Spleen (tissue), 11 donors: Measurements from ENCODE around the gene SLC22A23. TPM values are rescaled to one million over a fixed set of nuclear protein-coding genes. Genes with fewer than 3 reads are reported as not detected.

ENCODE experiments used
- DNase-seq: peaks from one replicate; pipeline ENCODE4 v3.0.0-alpha.2; 2020
- H3K27ac ChIP-seq, 8 donors: fragments of 200-600 bp; sonication (generic) in 7 of 8; 1 replicate in 4 of 8; 2 replicates in 4 of 8; pipeline versions ENCODE4 v1.5.0 to v1.8.0; 2016 to 2021; ENCODE audit warnings: inconsistent platforms in 4 of 8, mild to moderate bottlenecking in 4 of 8, moderate library complexity in 1 of 8
- H3K27me3 ChIP-seq, 7 donors: fragments of 200-600 bp; sonication (generic) in 6 of 7; replicated peaks in 1 of 7; 1 replicate in 4 of 7; 2 replicates in 3 of 7; pipeline versions ENCODE4 v1.5.0 to v1.8.0; 2016 to 2021; ENCODE audit warnings: inconsistent platforms in 3 of 7, mild to moderate bottlenecking in 1 of 7
- H3K36me3 ChIP-seq, 6 donors: fragments of 200-600 bp; sonication (generic) in 5 of 6; 1 replicate in 4 of 6; 2 replicates in 2 of 6; pipeline versions ENCODE4 v1.5.0 to v1.8.0; 2016 to 2021; ENCODE audit warnings: inconsistent platforms in 2 of 6
- H3K4me1 ChIP-seq, 6 donors: fragments of 200-600 bp; sonication (generic) in 5 of 6; 1 replicate in 3 of 6; 2 replicates in 3 of 6; pipeline versions ENCODE4 v1.5.0 to v1.8.0; 2016 to 2021; ENCODE audit warnings: inconsistent platforms in 3 of 6
- H3K4me3 ChIP-seq, 8 donors: fragments of 200-600 bp; sonication (generic) in 7 of 8; 1 replicate in 4 of 8; 2 replicates in 4 of 8; pipeline versions ENCODE4 v1.5.0 to v1.8.0; 2016 to 2021; ENCODE audit warnings: inconsistent platforms in 4 of 8, mild to moderate bottlenecking in 4 of 8, moderate library complexity in 2 of 8
- H3K9me3 ChIP-seq, 8 donors: fragments of 200-600 bp; sonication (generic) in 7 of 8; 1 replicate in 4 of 8; 2 replicates in 4 of 8; pipeline versions ENCODE4 v1.5.0 to v1.8.0; 2016 to 2021; ENCODE audit warnings: inconsistent platforms in 4 of 8
- POLR2A ChIP-seq, 3 donors: fragments of 450-650 bp; IDR thresholded peaks; one replicate each; pipeline ENCODE4 v1.5.1; 2017; ENCODE audit warnings: antibody characterized with exemption in 3 of 3, mild to moderate bottlenecking in 1 of 3
- POLR2AphosphoS5 ChIP-seq, 3 donors: sonication (generic); formaldehyde crosslinking; IDR thresholded peaks; one replicate each; pipeline ENCODE4 v1.5.1; 2017; ENCODE audit warnings: antibody characterized with exemption in 3 of 3
- WGBS, 5 donors: extraction: QIAGEN DNeasy Blood & Tissue Kit in 3 of 5; methylation state at CpG; one replicate each; pipeline versions ENCODE4 v1.1.5 to v1.1.7; 2013 to 2018; 5-methylcytosine and 5-hydroxymethylcytosine counted together
- intact Hi-C: fragments of 100-400 bp; cut with DNase I; formaldehyde crosslinking; loops from one replicate; pipeline ENCODE4 v1.15.0; 2023; ENCODE audit warnings: low total_unique reads
- polyA plus RNA-seq, 3 donors: library from polyadenylated mRNA; stranded (reverse); fragments of 200-250 nt; gene quantifications; one replicate each; pipeline ENCODE4 v1.2.1, GENCODE V29; 2013
- total RNA-seq, 7 donors: library from RNA; depleted of rRNA in 3 of 7; stranded (reverse); fragments of >200 nt in 3 of 7; fragmentation: NEBNext Ultra II Directional in 4 of 7; extraction: Animal tissue kit (Norgen Biotek cat#: 25700) in 4 of 7; gene quantifications; one replicate each; pipeline versions ENCODE4 v1.1.0 to v1.2.1, GENCODE V29; 2016 to 2021
- TF ChIP-seq, protein P1 (sequence below), 11 experiments: fragments of 200-600 bp in 7 of 11; fragments of 450-650 bp in 4 of 11; sonication (generic) in 4 of 11; IDR thresholded peaks in 8 of 11; conservative IDR thresholded peaks in 3 of 11; 1 replicate in 7 of 11; 2 replicates in 4 of 11; pipeline versions ENCODE4 v1.4.0 to v1.8.0; 2016 to 2021; ENCODE audit warnings: antibody characterized with exemption in 11 of 11, inconsistent platforms in 4 of 11, mild to moderate bottlenecking in 1 of 11
- donor health status: healthy with polysubstance abuse.
- donor health status: DM: no; HTN: no; CAD: no; lungs with moderate emphysema.
- donor health status: DM: no; HTN: no; CAD: no.
- donor health status: Bipolar disorder and iron deficiency.
- donor health status: healthy.
- donor health status: DM: no; HTN: no; CAD: no.
- donor health status: DM: yes; HTN: yes; CAD: no.

SLC22A23 gene
- total and polyA plus RNA-seq, 10 donors: 1.9 to 22.6 (median 18.3) TPM

DNA sequence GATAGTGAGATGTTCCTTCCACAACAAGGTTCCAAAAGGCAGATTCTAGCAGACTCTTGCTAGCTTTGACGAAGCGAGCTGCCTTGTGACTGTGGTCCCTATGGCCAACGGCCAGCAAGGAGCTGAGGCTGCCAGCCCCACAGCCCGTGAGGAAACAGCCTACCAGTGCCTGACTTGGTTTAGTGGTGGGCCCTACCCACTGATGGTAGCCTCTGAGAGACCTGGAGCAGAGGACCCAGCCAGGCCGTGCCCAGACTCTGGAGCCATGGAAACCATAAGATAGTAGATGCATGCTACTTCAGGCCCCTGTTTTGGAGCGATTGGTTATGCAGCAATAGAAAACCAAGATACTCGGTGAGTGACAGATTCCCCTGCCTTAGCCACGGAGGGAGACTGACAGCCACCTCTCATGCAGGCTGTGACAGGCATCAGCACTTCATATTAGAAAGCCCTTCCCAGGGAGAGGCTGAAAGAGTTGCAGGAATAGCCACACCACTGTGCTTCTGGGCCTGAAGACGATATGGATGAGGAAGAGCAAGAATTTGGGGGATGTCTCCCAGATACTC, 178.9 kb downstream of the SLC22A23 start:
- DNase-seq: no peak
- 80 to 89% (median 89%) methylated on average over 4 to 9 of the region's 9 CpGs for WGBS, 5 donors

DNA sequence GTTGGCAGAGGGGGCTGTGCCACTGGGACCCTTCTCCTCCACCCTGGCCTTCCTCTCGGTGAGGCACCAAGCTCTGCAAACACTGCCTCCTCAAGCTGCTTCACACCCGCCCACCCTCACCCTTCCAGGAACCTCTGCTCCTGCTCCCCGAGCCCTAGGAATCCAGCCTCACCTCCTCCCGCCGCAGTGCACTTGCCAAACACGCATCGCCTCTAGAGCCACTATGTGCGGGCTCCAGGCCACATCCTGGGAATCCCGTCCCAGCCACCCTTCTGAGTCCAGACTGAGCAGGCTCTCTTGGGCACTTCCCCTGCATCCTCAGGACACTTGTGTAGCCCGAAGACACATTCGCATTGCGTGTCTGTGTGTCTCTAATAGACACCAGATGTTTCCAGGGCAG, 179.6 kb downstream of the SLC22A23 start:
- DNase-seq: peak; percentile 68
- intact Hi-C loops: loop anchor here (5.0 to 10.0 kb wide), 3 partner anchors 455 to 878 kb away; no protein-coding TSS in a partner anchor
- H3K27me3 ChIP-seq: no peaks in the 10 kb centered on the region
- peaks cover 5 to 25% (median 11%) of the 10 kb centered on the region in 6 donors for H3K4me1 ChIP-seq
- WGBS, 5 donors: 86 to 96% (median 89%) methylated on average over 12 of the region's 12 CpGs
- TF ChIP-seq, protein P1, sequence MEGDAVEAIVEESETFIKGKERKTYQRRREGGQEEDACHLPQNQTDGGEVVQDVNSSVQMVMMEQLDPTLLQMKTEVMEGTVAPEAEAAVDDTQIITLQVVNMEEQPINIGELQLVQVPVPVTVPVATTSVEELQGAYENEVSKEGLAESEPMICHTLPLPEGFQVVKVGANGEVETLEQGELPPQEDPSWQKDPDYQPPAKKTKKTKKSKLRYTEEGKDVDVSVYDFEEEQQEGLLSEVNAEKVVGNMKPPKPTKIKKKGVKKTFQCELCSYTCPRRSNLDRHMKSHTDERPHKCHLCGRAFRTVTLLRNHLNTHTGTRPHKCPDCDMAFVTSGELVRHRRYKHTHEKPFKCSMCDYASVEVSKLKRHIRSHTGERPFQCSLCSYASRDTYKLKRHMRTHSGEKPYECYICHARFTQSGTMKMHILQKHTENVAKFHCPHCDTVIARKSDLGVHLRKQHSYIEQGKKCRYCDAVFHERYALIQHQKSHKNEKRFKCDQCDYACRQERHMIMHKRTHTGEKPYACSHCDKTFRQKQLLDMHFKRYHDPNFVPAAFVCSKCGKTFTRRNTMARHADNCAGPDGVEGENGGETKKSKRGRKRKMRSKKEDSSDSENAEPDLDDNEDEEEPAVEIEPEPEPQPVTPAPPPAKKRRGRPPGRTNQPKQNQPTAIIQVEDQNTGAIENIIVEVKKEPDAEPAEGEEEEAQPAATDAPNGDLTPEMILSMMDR (IDR thresholded peaks at IDR 0.05 in 8 of 11, conservative IDR thresholded peaks at IDR 0.05 in 3 of 11): no peak
- TF ChIP-seq POLR2AphosphoS5 (IDR thresholded peaks at IDR 0.05) (no peak), POLR2A (IDR thresholded peaks at IDR 0.05) (no peak)
- no peak overlapping the region for H3K4me3 ChIP-seq
- H3K9me3 ChIP-seq: no peaks in the 10 kb centered on the region
- H3K27ac ChIP-seq: no peak overlapping the region
- H3K36me3 ChIP-seq: peaks cover 0 to 42% (median 9%) of the 10 kb centered on the region in 6 donors

More for the DNA sequence above, 178.9 kb downstream of the SLC22A23 start:
- TF ChIP-seq, protein P1 (IDR thresholded peaks at IDR 0.05 in 8 of 11, conservative IDR thresholded peaks at IDR 0.05 in 3 of 11): no peak
- TF ChIP-seq POLR2AphosphoS5 (IDR thresholded peaks at IDR 0.05): no peak
- no peak for TF ChIP-seq POLR2A (IDR thresholded peaks at IDR 0.05)
- no peak overlapping the region for H3K27ac ChIP-seq
- H3K9me3 ChIP-seq: no peaks in the 10 kb centered on the region
- peaks cover 5 to 24% (median 11%) of the 10 kb centered on the region in 6 donors for H3K4me1 ChIP-seq
- peaks cover 0 to 42% (median 5%) of the 10 kb centered on the region in 6 donors for H3K36me3 ChIP-seq
- intact Hi-C loops: loop anchor here (5.0 to 10.0 kb wide), 3 partner anchors 454 to 877 kb away; no protein-coding TSS in a partner anchor
- H3K27me3 ChIP-seq: no peaks in the 10 kb centered on the region
- H3K4me3 ChIP-seq: no peak overlapping the region

DNA sequence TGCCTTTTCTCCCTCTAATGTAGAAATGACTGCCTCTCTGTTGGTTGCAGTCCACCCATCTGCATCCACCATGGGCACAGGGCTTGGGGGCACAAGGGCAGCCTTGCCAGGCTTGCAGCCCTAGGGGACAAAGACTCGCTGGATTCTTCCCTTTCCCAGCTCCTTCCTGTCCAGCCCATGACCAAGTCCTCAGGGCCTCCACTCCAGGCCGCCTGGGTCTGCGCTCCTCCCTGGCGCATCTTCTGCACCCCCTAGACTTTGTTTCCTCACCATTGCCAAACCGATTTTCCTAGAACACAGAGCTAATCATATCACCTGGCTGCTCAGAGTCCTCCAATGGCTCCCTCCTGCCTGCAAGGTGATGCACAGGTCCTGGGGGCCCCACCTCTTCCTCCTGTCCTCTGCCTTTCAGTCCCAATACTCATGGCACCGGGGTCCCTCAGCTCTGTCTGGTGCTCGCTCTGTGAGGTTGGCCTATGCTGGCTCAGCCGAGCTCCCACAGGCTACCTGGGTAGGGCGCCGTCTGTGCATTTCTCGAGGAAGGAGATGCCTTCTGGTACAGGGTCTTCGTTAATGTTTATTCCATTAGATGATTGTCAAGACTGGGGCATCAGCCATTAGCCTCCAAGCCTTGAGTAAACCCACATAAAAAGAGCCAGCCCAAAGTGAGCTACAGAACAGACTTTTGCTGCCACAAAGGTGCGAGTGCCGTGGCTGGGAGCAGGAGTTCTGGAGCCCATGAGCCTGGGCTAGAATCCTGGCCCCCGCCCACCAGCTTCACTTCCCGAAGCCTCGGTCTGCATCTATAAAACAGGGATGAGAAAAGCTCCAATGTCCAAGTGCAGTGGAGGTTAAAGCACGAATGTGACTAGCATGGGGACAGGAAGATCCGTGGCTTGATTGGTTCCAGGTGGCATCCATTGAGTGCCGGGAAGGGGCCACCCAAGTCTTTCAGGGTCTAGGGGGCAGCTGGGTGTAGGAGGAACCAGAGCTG, 180.4 kb downstream of the SLC22A23 start:
- no peaks in the 10 kb centered on the region for H3K9me3 ChIP-seq
- no peaks in the 10 kb centered on the region for H3K27me3 ChIP-seq
- peaks cover 4 to 22% (median 7%) of the 10 kb centered on the region in 6 donors for H3K4me1 ChIP-seq
- no peak overlapping the region for H3K4me3 ChIP-seq
- peaks cover 0 to 48% (median 17%) of the 10 kb centered on the region in 6 donors for H3K36me3 ChIP-seq
- TF ChIP-seq, protein P1 (IDR thresholded peaks at IDR 0.05 in 8 of 11, conservative IDR thresholded peaks at IDR 0.05 in 3 of 11): no peak
- TF ChIP-seq POLR2AphosphoS5 (IDR thresholded peaks at IDR 0.05): peak in 1 of 3 donors; percentile 14
- DNase-seq: peak; percentile 62
- WGBS, 5 donors: 82 to 91% (median 85%) methylated on average over 17 to 20 of the region's 20 CpGs
- no peak overlapping the region for H3K27ac ChIP-seq
- intact Hi-C loops: loop anchor here (5.0 to 10.0 kb wide), 3 partner anchors 456 to 878 kb away; no protein-coding TSS in a partner anchor
